Mononuclear cell (primary cell): ENCODE data around the gene ZEB2. TPM values are rescaled to one million over a fixed set of nuclear protein-coding genes. Genes with fewer than 3 reads are reported as not detected.

ENCODE experiments used
- H3K27me3 ChIP-seq: 2 replicates; pipeline ENCODE4 v1.6.0; 2011; ENCODE audit warnings: low read length, control low read depth; ENCODE audit not compliant: insufficient read depth
- H3K4me1 ChIP-seq: 2 replicates; pipeline ENCODE4 v1.5.1; 2011; ENCODE audit warnings: mild to moderate bottlenecking, low read length, control low read depth; ENCODE audit not compliant: insufficient read depth
- H3K4me3 ChIP-seq: 2 replicates; pipeline ENCODE4 v1.5.1; 2011; ENCODE audit warnings: mild to moderate bottlenecking, low read length, moderate library complexity
- H3K9me3 ChIP-seq: 2 replicates; pipeline ENCODE4 v1.5.1; 2011; ENCODE audit warnings: low read depth, mild to moderate bottlenecking, control low read depth, low read length
- total RNA-seq: library from RNA; depleted of rRNA; stranded (reverse); fragments of >200 nt; gene quantifications from one replicate; pipeline ENCODE4 v1.2.3, GENCODE V29; 2012

The ZEB2 gene
- 511 TPM for total RNA-seq

- H3K4me3 ChIP-seq = peak within 1 kb of the TSS; percentile 85
- peaks cover 28% of the 10 kb centered on the region for H3K27me3 ChIP-seq
- peaks cover 32% of the 10 kb centered on the region for H3K4me1 ChIP-seq
- no peaks in the 10 kb centered on the region for H3K9me3 ChIP-seq
Observed at GRCh38 chr2:144519934-144520731, at the start of gene ZEB2. Gene ZEB2, minus strand, starts transcription at chr2:144520119. Its CDS starts 2,769 bp downstream, at chr2:144517350.

- H3K4me3 ChIP-seq = no peak overlapping the region
- H3K9me3 ChIP-seq = no peaks in the 10 kb centered on the region
- no peaks in the 10 kb centered on the region for H3K27me3 ChIP-seq
- peaks cover 4% of the 10 kb centered on the region for H3K4me1 ChIP-seq
Observed at GRCh38 chr2:144567745-144568144, 47.8 kb upstream of the ZEB2 start.

- Histone ChIP-seq H3K9me3 (no peaks in the 10 kb centered on the region), H3K4me1 (peaks cover 4% of the 10 kb centered on the region), H3K27me3 (no peaks in the 10 kb centered on the region), H3K4me3 (no peak overlapping the region)
Observed at GRCh38 chr2:144566448-144566847, 46.5 kb upstream of the ZEB2 start.

- Histone ChIP-seq H3K27me3 (no peaks in the 10 kb centered on the region), H3K4me1 (peaks cover 21% of the 10 kb centered on the region), H3K9me3 (no peaks in the 10 kb centered on the region), H3K4me3 (no peak overlapping the region)
Observed at GRCh38 chr2:144560251-144560650, 40.3 kb upstream of the ZEB2 start.

- Histone ChIP-seq H3K27me3 (no peaks in the 10 kb centered on the region), H3K9me3 (no peaks in the 10 kb centered on the region), H3K4me3 (no peak overlapping the region), H3K4me1 (peaks cover 21% of the 10 kb centered on the region)
Observed at GRCh38 chr2:144559681-144560080, 39.8 kb upstream of the ZEB2 start.

GRCh38 chr2:144559242-144559641 lies 39.3 kb upstream of the ZEB2 start:
- Histone ChIP-seq H3K9me3 (no peaks in the 10 kb centered on the region), H3K4me3 (no peak overlapping the region)

GRCh38 chr2:144554492-144555210 lies 34.7 kb upstream of the ZEB2 start:
- Histone ChIP-seq H3K4me3 (no peak overlapping the region), H3K4me1 (peaks cover 7% of the 10 kb centered on the region), H3K27me3 (no peaks in the 10 kb centered on the region), H3K9me3 (no peaks in the 10 kb centered on the region)

More at GRCh38 chr2:144559242-144559641, 39.3 kb upstream of the ZEB2 start:
- Histone ChIP-seq H3K27me3 (no peaks in the 10 kb centered on the region), H3K4me1 (peaks cover 21% of the 10 kb centered on the region)

- no peak overlapping the region for H3K4me3 ChIP-seq
- no peaks in the 10 kb centered on the region for H3K27me3 ChIP-seq
- peaks cover 5% of the 10 kb centered on the region for H3K4me1 ChIP-seq
- no peaks in the 10 kb centered on the region for H3K9me3 ChIP-seq
Observed at GRCh38 chr2:144553379-144553778, 33.5 kb upstream of the ZEB2 start.

- no peak overlapping the region for H3K4me3 ChIP-seq
- H3K27me3 ChIP-seq = no peaks in the 10 kb centered on the region
- no peaks in the 10 kb centered on the region for H3K9me3 ChIP-seq
- peaks cover 6% of the 10 kb centered on the region for H3K4me1 ChIP-seq
Observed at GRCh38 chr2:144552821-144553220, 32.9 kb upstream of the ZEB2 start.

- H3K9me3 ChIP-seq = no peaks in the 10 kb centered on the region
- no peaks in the 10 kb centered on the region for H3K27me3 ChIP-seq
- H3K4me3 ChIP-seq = no peak overlapping the region
- H3K4me1 ChIP-seq = peaks cover 6% of the 10 kb centered on the region
Observed at GRCh38 chr2:144550911-144551310, 31.0 kb upstream of the ZEB2 start.

GRCh38 chr2:144550084-144550483 lies 30.2 kb upstream of the ZEB2 start:
- Histone ChIP-seq H3K27me3 (no peaks in the 10 kb centered on the region), H3K4me3 (no peak overlapping the region), H3K9me3 (no peaks in the 10 kb centered on the region), H3K4me1 (peaks cover 6% of the 10 kb centered on the region)

- H3K9me3 ChIP-seq = no peaks in the 10 kb centered on the region
- H3K27me3 ChIP-seq = no peaks in the 10 kb centered on the region
- H3K4me1 ChIP-seq = peaks cover 6% of the 10 kb centered on the region
- no peak overlapping the region for H3K4me3 ChIP-seq
Observed at GRCh38 chr2:144548532-144549191, 28.7 kb upstream of the ZEB2 start.

- Histone ChIP-seq H3K9me3 (no peaks in the 10 kb centered on the region), H3K4me1 (peaks cover 6% of the 10 kb centered on the region)
Observed at GRCh38 chr2:144548088-144548487, 28.2 kb upstream of the ZEB2 start.

GRCh38 chr2:144547494-144547893 lies 27.6 kb upstream of the ZEB2 start:
- H3K9me3 ChIP-seq = no peaks in the 10 kb centered on the region
- H3K4me3 ChIP-seq = no peak overlapping the region
- no peaks in the 10 kb centered on the region for H3K27me3 ChIP-seq
- peaks cover 6% of the 10 kb centered on the region for H3K4me1 ChIP-seq

More at GRCh38 chr2:144548088-144548487, 28.2 kb upstream of the ZEB2 start:
- Histone ChIP-seq H3K4me3 (no peak overlapping the region), H3K27me3 (no peaks in the 10 kb centered on the region)

- peaks cover 6% of the 10 kb centered on the region for H3K4me1 ChIP-seq
- H3K9me3 ChIP-seq = no peaks in the 10 kb centered on the region
- no peaks in the 10 kb centered on the region for H3K27me3 ChIP-seq
- H3K4me3 ChIP-seq = no peak overlapping the region
Observed at GRCh38 chr2:144546933-144547332, 27.0 kb upstream of the ZEB2 start.
